ENCODE measurements around the gene TIMP3.

The TIMP3 gene

GRCh38 chr22:32853662-32854061, 52.2 kb downstream of the TIMP3 start:
- no peak for TF ChIP-seq POLR2A (IDR thresholded peaks at IDR 0.05; ENCODE audit: extremely low read depth, insufficient read length)
- DNase-seq (ENCODE audit: low read depth), result no peak
- no peak overlapping the region for H3K4me3 ChIP-seq (ENCODE audit: low read depth, low read length)

DNA sequence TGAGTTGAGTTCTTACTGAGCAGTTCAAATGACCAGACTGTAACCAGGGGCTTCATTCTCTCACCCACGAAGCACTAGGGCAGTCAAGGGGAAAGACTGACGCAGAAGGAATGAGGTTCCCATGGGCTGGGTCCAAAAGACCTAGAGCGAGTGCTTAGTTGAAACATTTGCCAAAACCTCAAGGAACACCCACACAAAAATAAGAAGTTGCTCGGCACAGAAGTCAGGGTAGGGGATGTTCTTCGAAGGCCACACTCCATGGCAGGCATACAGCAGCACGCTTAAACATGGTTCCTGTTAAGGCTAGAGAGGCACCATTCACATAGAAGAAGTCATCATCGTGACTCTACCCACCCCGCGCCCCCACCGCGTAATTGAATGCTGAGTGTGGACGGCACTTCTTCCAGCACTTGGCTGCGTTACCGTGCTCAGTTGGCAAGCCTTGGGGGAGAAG, 52.9 kb downstream of the TIMP3 start:
- no peak for DNase-seq (ENCODE audit: low read depth)
- H3K4me3 ChIP-seq (ENCODE audit: low read depth, low read length), result no peak overlapping the region
- TF ChIP-seq MYC (IDR thresholded peaks at IDR 0.05; ENCODE audit: low read depth, low read length) (no peak), POLR2A (IDR thresholded peaks at IDR 0.05; ENCODE audit: extremely low read depth, insufficient read length) (no peak)
- TF ChIP-seq, protein P1, sequence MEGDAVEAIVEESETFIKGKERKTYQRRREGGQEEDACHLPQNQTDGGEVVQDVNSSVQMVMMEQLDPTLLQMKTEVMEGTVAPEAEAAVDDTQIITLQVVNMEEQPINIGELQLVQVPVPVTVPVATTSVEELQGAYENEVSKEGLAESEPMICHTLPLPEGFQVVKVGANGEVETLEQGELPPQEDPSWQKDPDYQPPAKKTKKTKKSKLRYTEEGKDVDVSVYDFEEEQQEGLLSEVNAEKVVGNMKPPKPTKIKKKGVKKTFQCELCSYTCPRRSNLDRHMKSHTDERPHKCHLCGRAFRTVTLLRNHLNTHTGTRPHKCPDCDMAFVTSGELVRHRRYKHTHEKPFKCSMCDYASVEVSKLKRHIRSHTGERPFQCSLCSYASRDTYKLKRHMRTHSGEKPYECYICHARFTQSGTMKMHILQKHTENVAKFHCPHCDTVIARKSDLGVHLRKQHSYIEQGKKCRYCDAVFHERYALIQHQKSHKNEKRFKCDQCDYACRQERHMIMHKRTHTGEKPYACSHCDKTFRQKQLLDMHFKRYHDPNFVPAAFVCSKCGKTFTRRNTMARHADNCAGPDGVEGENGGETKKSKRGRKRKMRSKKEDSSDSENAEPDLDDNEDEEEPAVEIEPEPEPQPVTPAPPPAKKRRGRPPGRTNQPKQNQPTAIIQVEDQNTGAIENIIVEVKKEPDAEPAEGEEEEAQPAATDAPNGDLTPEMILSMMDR (IDR thresholded peaks at IDR 0.05; ENCODE audit: low read depth, low read length), result no peak
- TF ChIP-seq, protein P2, sequence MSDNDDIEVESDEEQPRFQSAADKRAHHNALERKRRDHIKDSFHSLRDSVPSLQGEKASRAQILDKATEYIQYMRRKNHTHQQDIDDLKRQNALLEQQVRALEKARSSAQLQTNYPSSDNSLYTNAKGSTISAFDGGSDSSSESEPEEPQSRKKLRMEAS (IDR thresholded peaks at IDR 0.05; ENCODE audit: low read depth, low read length), result no peak

DNA sequence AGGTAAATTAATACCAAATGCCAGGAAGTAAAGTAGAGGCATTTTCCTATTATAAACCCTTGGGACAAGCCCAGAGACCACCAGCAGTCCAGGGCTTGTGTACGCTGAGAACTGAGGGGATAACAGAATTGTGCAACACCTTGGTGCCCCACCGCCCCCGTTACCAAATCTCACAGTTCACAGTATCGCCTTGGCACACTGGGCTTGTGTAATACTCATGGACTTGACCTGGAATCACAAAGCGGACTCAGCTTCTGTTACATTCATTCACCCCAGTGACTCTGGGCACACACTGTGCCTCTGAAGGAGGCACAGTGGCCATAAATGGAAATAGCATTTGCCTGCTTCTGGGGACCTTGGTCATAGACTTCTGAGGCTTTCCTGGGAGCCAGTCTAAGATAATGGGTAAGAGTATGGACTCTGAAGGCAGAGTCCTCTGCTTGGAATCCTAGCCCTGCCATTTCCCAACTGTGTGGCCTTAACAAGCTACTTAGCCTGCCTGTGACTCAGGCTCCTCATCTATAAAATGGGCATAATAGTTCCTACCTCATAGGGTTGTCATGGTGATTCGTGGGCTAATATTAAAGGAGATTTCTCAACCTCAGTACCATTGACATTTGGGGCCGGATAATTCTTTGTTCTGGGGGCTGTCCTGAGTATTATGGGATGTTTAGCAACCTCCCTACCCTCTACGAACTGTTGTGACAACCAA, 53.7 kb downstream of the TIMP3 start:
- no peak overlapping the region for H3K4me3 ChIP-seq (ENCODE audit: low read depth, low read length)
- DNase-seq (ENCODE audit: low read depth), result no peak
- TF ChIP-seq POLR2A (IDR thresholded peaks at IDR 0.05; ENCODE audit: extremely low read depth, insufficient read length) (no peak), MYC (IDR thresholded peaks at IDR 0.05; ENCODE audit: low read depth, low read length) (no peak)
- TF ChIP-seq, protein P1 (IDR thresholded peaks at IDR 0.05; ENCODE audit: low read depth, low read length), result no peak
- TF ChIP-seq, protein P2 (IDR thresholded peaks at IDR 0.05; ENCODE audit: low read depth, low read length), result no peak

- DNase-seq (ENCODE audit: low read depth), result no peak
- H3K4me3 ChIP-seq (ENCODE audit: low read depth, low read length), result no peak overlapping the region
- TF ChIP-seq MYC (IDR thresholded peaks at IDR 0.05; ENCODE audit: low read depth, low read length) (no peak), POLR2A (IDR thresholded peaks at IDR 0.05; ENCODE audit: extremely low read depth, insufficient read length) (no peak)
- TF ChIP-seq, protein P2 (IDR thresholded peaks at IDR 0.05; ENCODE audit: low read depth, low read length), result no peak
- TF ChIP-seq, protein P1 (IDR thresholded peaks at IDR 0.05; ENCODE audit: low read depth, low read length), result no peak
These were observed 56.7 kb downstream of the TIMP3 start for GRCh38 chr22:32858121-32858703.

DNA sequence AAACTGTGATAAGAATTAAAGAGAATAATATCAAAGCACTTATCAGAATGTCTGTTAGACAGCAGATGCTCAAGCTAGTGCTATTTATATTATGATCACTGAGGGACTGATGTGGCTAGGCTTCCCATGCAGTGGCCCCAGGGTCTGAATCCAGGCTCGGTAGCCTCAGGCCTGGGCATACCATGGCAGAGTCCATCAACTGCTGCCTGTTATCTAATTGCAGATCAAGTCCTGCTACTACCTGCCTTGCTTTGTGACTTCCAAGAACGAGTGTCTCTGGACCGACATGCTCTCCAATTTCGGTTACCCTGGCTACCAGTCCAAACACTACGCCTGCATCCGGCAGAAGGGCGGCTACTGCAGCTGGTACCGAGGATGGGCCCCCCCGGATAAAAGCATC, 57.5 kb downstream of the TIMP3 start:
- H3K4me3 ChIP-seq (ENCODE audit: low read depth, low read length), result no peak overlapping the region
- DNase-seq (ENCODE audit: low read depth), result no peak
- TF ChIP-seq, protein P1 (IDR thresholded peaks at IDR 0.05; ENCODE audit: low read depth, low read length), result no peak
- TF ChIP-seq MYC (IDR thresholded peaks at IDR 0.05; ENCODE audit: low read depth, low read length), result no peak
- no peak for TF ChIP-seq POLR2A (IDR thresholded peaks at IDR 0.05; ENCODE audit: extremely low read depth, insufficient read length)
- TF ChIP-seq, protein P2 (IDR thresholded peaks at IDR 0.05; ENCODE audit: low read depth, low read length), result no peak

DNA sequence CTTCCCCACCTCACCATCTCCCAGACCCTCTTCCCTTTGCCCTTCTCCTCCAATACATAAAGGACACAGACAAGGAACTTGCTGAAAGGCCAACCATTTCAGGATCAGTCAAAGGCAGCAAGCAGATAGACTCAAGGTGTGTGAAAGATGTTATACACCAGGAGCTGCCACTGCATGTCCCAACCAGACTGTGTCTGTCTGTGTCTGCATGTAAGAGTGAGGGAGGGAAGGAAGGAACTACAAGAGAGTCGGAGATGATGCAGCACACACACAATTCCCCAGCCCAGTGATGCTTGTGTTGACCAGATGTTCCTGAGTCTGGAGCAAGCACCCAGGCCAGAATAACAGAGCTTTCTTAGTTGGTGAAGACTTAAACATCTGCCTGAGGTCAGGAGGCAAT, 58.2 kb downstream of the TIMP3 start:
- TF ChIP-seq, protein P2 (IDR thresholded peaks at IDR 0.05; ENCODE audit: low read depth, low read length), result no peak
- TF ChIP-seq MYC (IDR thresholded peaks at IDR 0.05; ENCODE audit: low read depth, low read length) (no peak), POLR2A (IDR thresholded peaks at IDR 0.05; ENCODE audit: extremely low read depth, insufficient read length) (no peak)
- TF ChIP-seq, protein P1 (IDR thresholded peaks at IDR 0.05; ENCODE audit: low read depth, low read length), result no peak
- H3K4me3 ChIP-seq (ENCODE audit: low read depth, low read length), result no peak overlapping the region
- no peak for DNase-seq (ENCODE audit: low read depth)

All from NB4 (cell line).